Gastrocnemius medialis (tissue), 4 donors: ENCODE data around the gene PHLDA2.

ENCODE experiments used
- POLR2A ChIP-seq, 2 donors: fragments of 450-650 bp; IDR thresholded peaks; one replicate each; pipeline ENCODE4 v1.6.1; 2017; ENCODE audit warnings: antibody characterized with exemption in 2 of 2, mild to moderate bottlenecking in 2 of 2, moderate library complexity in 2 of 2
- TF ChIP-seq, protein P1 (sequence below), 5 experiments: fragments of 450-650 bp in 3 of 5; fragments of 200-600 bp in 2 of 5; sonication (generic) in 2 of 5; IDR thresholded peaks in 4 of 5; conservative IDR thresholded peaks in 1 of 5; 1 replicate in 4 of 5; 2 replicates in 1 of 5; pipeline ENCODE4 v1.5.1; 2016 to 2019; ENCODE audit warnings: antibody characterized with exemption in 5 of 5, mild to moderate bottlenecking in 3 of 5, moderate library complexity in 3 of 5

- TF ChIP-seq, protein P1, sequence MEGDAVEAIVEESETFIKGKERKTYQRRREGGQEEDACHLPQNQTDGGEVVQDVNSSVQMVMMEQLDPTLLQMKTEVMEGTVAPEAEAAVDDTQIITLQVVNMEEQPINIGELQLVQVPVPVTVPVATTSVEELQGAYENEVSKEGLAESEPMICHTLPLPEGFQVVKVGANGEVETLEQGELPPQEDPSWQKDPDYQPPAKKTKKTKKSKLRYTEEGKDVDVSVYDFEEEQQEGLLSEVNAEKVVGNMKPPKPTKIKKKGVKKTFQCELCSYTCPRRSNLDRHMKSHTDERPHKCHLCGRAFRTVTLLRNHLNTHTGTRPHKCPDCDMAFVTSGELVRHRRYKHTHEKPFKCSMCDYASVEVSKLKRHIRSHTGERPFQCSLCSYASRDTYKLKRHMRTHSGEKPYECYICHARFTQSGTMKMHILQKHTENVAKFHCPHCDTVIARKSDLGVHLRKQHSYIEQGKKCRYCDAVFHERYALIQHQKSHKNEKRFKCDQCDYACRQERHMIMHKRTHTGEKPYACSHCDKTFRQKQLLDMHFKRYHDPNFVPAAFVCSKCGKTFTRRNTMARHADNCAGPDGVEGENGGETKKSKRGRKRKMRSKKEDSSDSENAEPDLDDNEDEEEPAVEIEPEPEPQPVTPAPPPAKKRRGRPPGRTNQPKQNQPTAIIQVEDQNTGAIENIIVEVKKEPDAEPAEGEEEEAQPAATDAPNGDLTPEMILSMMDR (IDR thresholded peaks at IDR 0.05 in 4 of 5, conservative IDR thresholded peaks at IDR 0.05 in 1 of 5), result no peak
- TF ChIP-seq POLR2A (IDR thresholded peaks at IDR 0.05), result no peak
Measured at GRCh38 chr11:2915473-2915872, 13.7 kb downstream of the PHLDA2 start.
